ENCODE results near the gene GPX6.
"Not testable (repeated sequence)": the region's sequence is repeated elsewhere in the genome, so short reads cannot be mapped to it uniquely, and the experiment has no call there.

GPX6 gene

GRCh38 chr6:28517964-28518363 lies 2.4 kb upstream of the GPX6 start:
- no peak for ATAC-seq

GRCh38 chr6:28512387-28512786 lies 3.2 kb downstream of the GPX6 start:
- ATAC-seq, result not testable (repeated sequence)

More at GRCh38 chr6:28517964-28518363, 2.4 kb upstream of the GPX6 start:
- TF ChIP-seq ISL1 (CRISPR knock-in tag; IDR thresholded peaks at IDR 0.05), result no peak
- TF ChIP-seq ARNTL (CRISPR knock-in tag; IDR thresholded peaks at IDR 0.05; ENCODE audit: borderline replicate concordance, low read depth), result no peak
- TF ChIP-seq TCF4 (CRISPR knock-in tag; IDR thresholded peaks at IDR 0.05; ENCODE audit: borderline replicate concordance), result no peak
- no peak for TF ChIP-seq PPARA (CRISPR knock-in tag; IDR thresholded peaks at IDR 0.05; ENCODE audit: borderline replicate concordance)

GRCh38 chr6:28511628-28512300 lies 3.8 kb downstream of the GPX6 start:
- no peak for TF ChIP-seq POU6F1 (CRISPR knock-in tag; IDR thresholded peaks at IDR 0.05; ENCODE audit: borderline replicate concordance, low read depth)
- TF ChIP-seq OSR1 (CRISPR knock-in tag; IDR thresholded peaks at IDR 0.05), result no peak
- TF ChIP-seq CSDC2 (CRISPR knock-in tag; IDR thresholded peaks at IDR 0.05), result no peak
- ATAC-seq, result no peak

- ATAC-seq, result no peak
Measured at GRCh38 chr6:28506807-28507475, 8.7 kb downstream of the GPX6 start.

GRCh38 chr6:28505733-28506132 lies 9.9 kb downstream of the GPX6 start:
- no peak for ATAC-seq
- TF ChIP-seq OSR1 (CRISPR knock-in tag; IDR thresholded peaks at IDR 0.05), result no peak
- no peak for TF ChIP-seq ZC3H10 (CRISPR knock-in tag; IDR thresholded peaks at IDR 0.05)
- TF ChIP-seq PATZ1 (CRISPR knock-in tag; IDR thresholded peaks at IDR 0.05; ENCODE audit: borderline replicate concordance), result no peak
- no peak for TF ChIP-seq ZFP30 (CRISPR knock-in tag; IDR thresholded peaks at IDR 0.05)
- no peak for TF ChIP-seq BACH2 (CRISPR knock-in tag; IDR thresholded peaks at IDR 0.05; ENCODE audit: borderline replicate concordance)
- TF ChIP-seq ARNTL (CRISPR knock-in tag; IDR thresholded peaks at IDR 0.05; ENCODE audit: borderline replicate concordance, low read depth), result no peak
- TF ChIP-seq GLIS3 (CRISPR knock-in tag; IDR thresholded peaks at IDR 0.05), result no peak
- no peak for TF ChIP-seq TOX (CRISPR knock-in tag; IDR thresholded peaks at IDR 0.05; ENCODE audit: borderline replicate concordance)
- no peak for TF ChIP-seq TSHZ2 (CRISPR knock-in tag; IDR thresholded peaks at IDR 0.05)
- TF ChIP-seq ZNF8 (CRISPR knock-in tag; IDR thresholded peaks at IDR 0.05), result no peak

More at GRCh38 chr6:28506807-28507475, 8.7 kb downstream of the GPX6 start:
- TF ChIP-seq POU6F1 (CRISPR knock-in tag; IDR thresholded peaks at IDR 0.05; ENCODE audit: borderline replicate concordance, low read depth) (no peak), ZNF70 (CRISPR knock-in tag; IDR thresholded peaks at IDR 0.05) (no peak), TOX (CRISPR knock-in tag; IDR thresholded peaks at IDR 0.05; ENCODE audit: borderline replicate concordance) (no peak), RARB (CRISPR knock-in tag; IDR thresholded peaks at IDR 0.05) (no peak), ISL1 (CRISPR knock-in tag; IDR thresholded peaks at IDR 0.05) (no peak), ZNF565 (CRISPR knock-in tag; conservative IDR thresholded peaks at IDR 0.05; ENCODE audit: low read depth) (no peak), TCF4 (CRISPR knock-in tag; IDR thresholded peaks at IDR 0.05; ENCODE audit: borderline replicate concordance) (no peak), CSDC2 (CRISPR knock-in tag; IDR thresholded peaks at IDR 0.05) (no peak), SNAI2 (CRISPR knock-in tag; IDR thresholded peaks at IDR 0.05) (no peak), OSR1 (CRISPR knock-in tag; IDR thresholded peaks at IDR 0.05) (no peak), CREB5 (CRISPR knock-in tag; IDR thresholded peaks at IDR 0.05; ENCODE audit: low read depth) (no peak)

GRCh38 chr6:28502709-28503305 lies 12.8 kb downstream of the GPX6 start:
- ATAC-seq, result not testable (repeated sequence)

- not testable (repeated sequence) for ATAC-seq
Measured at GRCh38 chr6:28502136-28502535, 13.5 kb downstream of the GPX6 start.
